Naive thymus-derived CD4-positive, alpha-beta T cell (primary cell): ENCODE results near the gene SOX12. TPM values are rescaled to one million over a fixed set of nuclear protein-coding genes. Genes with fewer than 3 reads are reported as not detected.
"Not testable (repeated sequence)": the region's sequence is repeated elsewhere in the genome, so short reads cannot be mapped to it uniquely, and the experiment has no call there.

Source experiments
- ATAC-seq: fragments of 150-1000 bp; cut with Tn5 transposase; 2 replicates; pipeline ENCODE4 v1.10.0; 2021; ENCODE audit warnings: mild to moderate bottlenecking, moderate library complexity
- CTCF ChIA-PET: fragments of 350-600 bp; sonication (Branson Sonifier 250); formaldehyde crosslinking; loops from one replicate; lab custom pipeline; 2021; ENCODE audit warnings: antibody characterized with exemption; lab: Charles Lee
- POLR2A ChIA-PET: fragments of 350-600 bp; sonication (Branson Sonifier 250); formaldehyde crosslinking; loops from one replicate; lab custom pipeline; 2021; ENCODE audit warnings: antibody characterized with exemption, inconsistent platforms; lab: Charles Lee
- DNase-seq, 9 donors: peaks; one replicate each; pipeline versions ENCODE4 v3.0.0 to v3.0.0-alpha.2; 2020 to 2022; ENCODE audit warnings: mixed read lengths in 1 of 9
- H3K27ac ChIP-seq: one replicate; pipeline ENCODE4 v1.7.0; 2013; ENCODE audit warnings: mild to moderate bottlenecking, low read depth, low read length, moderate library complexity
- H3K27me3 ChIP-seq, 2 donors: one replicate each; pipeline ENCODE4 v1.7.0; 2013; ENCODE audit warnings: low read length in 2 of 2, mild to moderate bottlenecking in 2 of 2, moderate library complexity in 2 of 2; ENCODE audit not compliant: control insufficient read depth in 2 of 2, insufficient read depth in 2 of 2
- H3K36me3 ChIP-seq, 3 experiments: 1 replicate in 2 of 3; 2 replicates in 1 of 3; pipeline ENCODE4 v1.7.0; 2013; ENCODE audit warnings: low read length in 3 of 3, mild to moderate bottlenecking in 3 of 3, moderate library complexity in 1 of 3; ENCODE audit not compliant: insufficient read depth in 3 of 3, control insufficient read depth in 2 of 3
- H3K4me1 ChIP-seq, 2 donors: one replicate each; pipeline ENCODE4 v1.7.0; 2013; ENCODE audit warnings: low read length in 2 of 2, mild to moderate bottlenecking in 2 of 2, moderate library complexity in 1 of 2; ENCODE audit not compliant: control insufficient read depth in 2 of 2, insufficient read depth in 2 of 2
- H3K4me3 ChIP-seq: 2 replicates; pipeline ENCODE4 v1.7.0; 2013; ENCODE audit warnings: mild to moderate bottlenecking, low read length
- H3K9me3 ChIP-seq, 3 experiments: 1 replicate in 2 of 3; 2 replicates in 1 of 3; pipeline ENCODE4 v1.7.0; 2013; ENCODE audit warnings: low read length in 3 of 3; ENCODE audit not compliant: control insufficient read depth in 2 of 3
- H3K27ac Mint-ChIP-seq, 9 donors: one replicate each; pipeline ENCODE4 v1.8.0; 2020 to 2022; ENCODE audit warnings: mixed read lengths in 9 of 9, mild to moderate bottlenecking in 8 of 9, moderate library complexity in 5 of 9, inconsistent platforms in 2 of 9
- H3K27me3 Mint-ChIP-seq, 5 donors: one replicate each; pipeline ENCODE4 v1.8.0; 2021 to 2022; ENCODE audit warnings: mixed read lengths in 5 of 5, mild to moderate bottlenecking in 1 of 5
- H3K36me3 Mint-ChIP-seq, 5 donors: one replicate each; pipeline ENCODE4 v1.8.0; 2020 to 2022; ENCODE audit warnings: mixed read lengths in 5 of 5, mild to moderate bottlenecking in 3 of 5, inconsistent platforms in 1 of 5
- H3K4me1 Mint-ChIP-seq, 7 donors: one replicate each; pipeline ENCODE4 v1.8.0; 2020 to 2022; ENCODE audit warnings: mixed read lengths in 7 of 7, mild to moderate bottlenecking in 3 of 7, inconsistent platforms in 1 of 7
- H3K4me3 Mint-ChIP-seq, 10 donors: one replicate each; pipeline ENCODE4 v1.8.0; 2020 to 2022; ENCODE audit warnings: mild to moderate bottlenecking in 10 of 10, mixed read lengths in 10 of 10, moderate library complexity in 6 of 10, inconsistent platforms in 2 of 10
- H3K9me3 Mint-ChIP-seq, 11 donors: one replicate each; pipeline ENCODE4 v1.8.0; 2020 to 2022; ENCODE audit warnings: mixed read lengths in 11 of 11, mild to moderate bottlenecking in 4 of 11, inconsistent platforms in 1 of 11, moderate library complexity in 1 of 11
- intact Hi-C, 2 donors: fragments of 100-400 bp; cut with micrococcal nuclease; formaldehyde crosslinking; loops; one replicate each; pipeline ENCODE4 v1.15.1; 2023
- polyA plus RNA-seq, 2 donors: library from polyadenylated mRNA; unstranded; fragments of 300-500 nt; fragmentation: Illumina TruSeq; gene quantifications; one replicate each; pipeline ENCODE4 v1.2.3, GENCODE V29; 2021
- total RNA-seq, 6 experiments: library from RNA in 5 of 6; stranded (reverse) in 5 of 6; gene quantifications; 1 replicate in 5 of 6; 2 replicates in 1 of 6; pipeline ENCODE4 v1.2.3 and lab custom pipeline; 2021 to 2026

Gene SOX12
- total and polyA plus RNA-seq, 7 experiments from 2014 or later = 0.89 to 15.1 (median 9.4) TPM

GRCh38 chr20:368915-369314, 43.6 kb downstream of the SOX12 start:
- CTCF ChIA-PET = no interaction called here
- H3K36me3 ChIP-seq = no peaks in the 10 kb centered on the region
- no peak overlapping the region for H3K4me3 ChIP-seq
- H3K27ac ChIP-seq = no peak overlapping the region
- peaks cover 26 to 64% (median 48%) of the 10 kb centered on the region in 7 donors for H3K4me1 Mint-ChIP-seq
- no peaks in the 10 kb centered on the region for H3K27me3 ChIP-seq
- H3K9me3 ChIP-seq = no peaks in the 10 kb centered on the region
- intact Hi-C loops = loop anchor here in 1 of 2 donors (5.0 kb wide), 1 partner anchor 93 kb away; the partner anchor contains the start of gene TBC1D20
- no peak for DNase-seq
- peaks cover 0 to 1% (median 0%) of the 10 kb centered on the region in 11 donors for H3K9me3 Mint-ChIP-seq
- POLR2A ChIA-PET = no interaction called here
- peak overlapping the region in 1 of 10 donors; percentile 23 for H3K4me3 Mint-ChIP-seq
- H3K36me3 Mint-ChIP-seq = peaks cover 0 to 3% (median 0%) of the 10 kb centered on the region in 5 donors
- peak overlapping the region in 6 of 9 donors; percentile 7 to 80 (median 62) for H3K27ac Mint-ChIP-seq
- no peaks in the 10 kb centered on the region for H3K27me3 Mint-ChIP-seq
- peaks cover 0 to 20% of the 10 kb centered on the region in 2 donors for H3K4me1 ChIP-seq
- no peak for ATAC-seq

- intact Hi-C loops = no loop called here
- ATAC-seq (no peak), DNase-seq (no peak)
- H3K27ac ChIP-seq = no peak overlapping the region
- H3K4me1 ChIP-seq = peaks cover 0 to 15% of the 10 kb centered on the region in 2 donors
- H3K9me3 ChIP-seq = no peaks in the 10 kb centered on the region
- Mint-ChIP-seq H3K9me3 (peaks cover 0 to 1% (median 0%) of the 10 kb centered on the region in 11 donors), H3K4me1 (peaks cover 22 to 54% (median 36%) of the 10 kb centered on the region in 7 donors), H3K27ac (peak overlapping the region in 2 of 9 donors; percentile 32 to 71), H3K36me3 (peaks cover 0 to 3% (median 0%) of the 10 kb centered on the region in 5 donors), H3K4me3 (no peak overlapping the region), H3K27me3 (no peaks in the 10 kb centered on the region)
- ChIA-PET POLR2A (no interaction called here), CTCF (no interaction called here)
- H3K4me3 ChIP-seq = no peak overlapping the region
- H3K36me3 ChIP-seq = no peaks in the 10 kb centered on the region
- no peaks in the 10 kb centered on the region for H3K27me3 ChIP-seq
Measured at GRCh38 chr20:370151-370600, 44.8 kb downstream of the SOX12 start.

GRCh38 chr20:370977-371754, 45.8 kb downstream of the SOX12 start:
- ATAC-seq (no peak), DNase-seq (no peak)
- intact Hi-C loops = no loop called here
- Mint-ChIP-seq H3K27ac (no peak overlapping the region), H3K9me3 (peaks cover 0 to 1% (median 0%) of the 10 kb centered on the region in 11 donors), H3K27me3 (no peaks in the 10 kb centered on the region), H3K4me1 (peaks cover 12 to 48% (median 27%) of the 10 kb centered on the region in 7 donors), H3K4me3 (no peak overlapping the region), H3K36me3 (peaks cover 0 to 3% (median 0%) of the 10 kb centered on the region in 5 donors)
- ChIA-PET POLR2A (interaction anchor here (0.9 kb wide), 1 partner anchor 17 kb away, joined by 3 read pairs; no protein-coding TSS in a partner anchor), CTCF (interaction anchor here (0.6 to 1.1 kb wide), 3 partner anchors 40 to 124 kb away, joined by 3 to 4 read pairs (median 3); no protein-coding TSS in a partner anchor)
- no peaks in the 10 kb centered on the region for H3K9me3 ChIP-seq
- H3K4me3 ChIP-seq = no peak overlapping the region
- H3K36me3 ChIP-seq = no peaks in the 10 kb centered on the region
- H3K27ac ChIP-seq = no peak overlapping the region
- H3K4me1 ChIP-seq = peaks cover 0 to 5% of the 10 kb centered on the region in 2 donors
- H3K27me3 ChIP-seq = no peaks in the 10 kb centered on the region

GRCh38 chr20:371755-372542, 46.6 kb downstream of the SOX12 start:
- no peak overlapping the region for H3K4me3 ChIP-seq
- peak overlapping the region in 2 of 9 donors; percentile 36 to 67 for H3K27ac Mint-ChIP-seq
- no peaks in the 10 kb centered on the region for H3K9me3 ChIP-seq
- H3K27me3 ChIP-seq = no peaks in the 10 kb centered on the region
- H3K27ac ChIP-seq = no peak overlapping the region
- H3K36me3 ChIP-seq = no peaks in the 10 kb centered on the region
- peaks cover 0 to 1% (median 0%) of the 10 kb centered on the region in 11 donors for H3K9me3 Mint-ChIP-seq
- DNase-seq = no peak
- H3K4me3 Mint-ChIP-seq = peak overlapping the region in 1 of 10 donors; percentile 64
- peak; percentile 22 for ATAC-seq
- ChIA-PET POLR2A (interaction anchor here (0.9 kb wide), 1 partner anchor 17 kb away, joined by 3 read pairs; no protein-coding TSS in a partner anchor), CTCF (interaction anchor here (0.6 to 1.1 kb wide), 3 partner anchors 41 to 124 kb away, joined by 3 to 4 read pairs (median 3); no protein-coding TSS in a partner anchor)
- peaks cover 0 to 5% (median 0%) of the 10 kb centered on the region in 5 donors for H3K27me3 Mint-ChIP-seq
- H3K36me3 Mint-ChIP-seq = peaks cover 0 to 3% (median 0%) of the 10 kb centered on the region in 5 donors
- peaks cover 8 to 44% (median 20%) of the 10 kb centered on the region in 7 donors for H3K4me1 Mint-ChIP-seq
- no peaks in the 10 kb centered on the region for H3K4me1 ChIP-seq
- intact Hi-C loops = no loop called here

- Mint-ChIP-seq H3K27ac (peak overlapping the region in 1 of 9 donors; percentile 67), H3K4me3 (peak overlapping the region in 1 of 10 donors; percentile 20)
Measured at GRCh38 chr20:372543-373082, 47.3 kb downstream of the SOX12 start.

More at GRCh38 chr20:372543-373082, 47.3 kb downstream of the SOX12 start:
- peaks cover 8 to 39% (median 13%) of the 10 kb centered on the region in 7 donors for H3K4me1 Mint-ChIP-seq
- ATAC-seq (peak; percentile 34), DNase-seq (peak in 1 of 9 donors; percentile 28)
- H3K9me3 Mint-ChIP-seq, H3K4me3 ChIP-seq, H3K27ac ChIP-seq, H3K27me3 Mint-ChIP-seq, H3K36me3 ChIP-seq, H3K9me3 ChIP-seq, H3K4me1 ChIP-seq, POLR2A ChIA-PET, H3K27me3 ChIP-seq, H3K36me3 Mint-ChIP-seq, intact Hi-C loops: not testable (repeated sequence)
- CTCF ChIA-PET = interaction anchor here (1.1 kb wide), 1 partner anchor 42 kb away, joined by 4 read pairs; no protein-coding TSS in a partner anchor
